Trophoblast cell (in vitro differentiated cells and primary cell): ENCODE data around the gene LTK.

Experiments used
- DNase-seq, 2 donors: peaks; one replicate each; pipeline ENCODE4 v3.0.0-alpha.2; 2016
- H2AFZ ChIP-seq: 2 replicates; pipeline ENCODE4 v1.6.1; 2013; ENCODE audit warnings: low read length, moderate library complexity, mild to moderate bottlenecking; ENCODE audit not compliant: insufficient read depth, poor library complexity
- H2AK5ac ChIP-seq: 2 replicates; pipeline ENCODE4 v1.6.1; 2013; ENCODE audit warnings: mild to moderate bottlenecking, low read length
- H2BK120ac ChIP-seq: 2 replicates; pipeline ENCODE4 v1.6.1; 2013; ENCODE audit warnings: low read length, mild to moderate bottlenecking, moderate library complexity; ENCODE audit not compliant: insufficient read depth, poor library complexity
- H2BK12ac ChIP-seq: 2 replicates; pipeline ENCODE4 v1.6.1; 2013; ENCODE audit warnings: mild to moderate bottlenecking, low read length, moderate library complexity
- H2BK5ac ChIP-seq: 2 replicates; pipeline ENCODE4 v1.6.1; 2013; ENCODE audit warnings: low read length, low read depth, moderate library complexity, mild to moderate bottlenecking; ENCODE audit not compliant: poor library complexity
- H3K14ac ChIP-seq: 2 replicates; pipeline ENCODE4 v1.6.1; 2013; ENCODE audit warnings: mild to moderate bottlenecking, low read length
- H3K18ac ChIP-seq: 2 replicates; pipeline ENCODE4 v1.6.1; 2013; ENCODE audit warnings: mild to moderate bottlenecking, low read length
- H3K23ac ChIP-seq: 2 replicates; pipeline ENCODE4 v1.6.1; 2013; ENCODE audit warnings: low read length
- H3K27ac ChIP-seq: 2 replicates; pipeline ENCODE4 v1.5.1; 2013; ENCODE audit warnings: low read depth, mild to moderate bottlenecking, inconsistent platforms, low read length, moderate library complexity
- H3K27me3 ChIP-seq: 2 replicates; pipeline ENCODE4 v1.6.1; 2013; ENCODE audit warnings: inconsistent platforms, mild to moderate bottlenecking, low read length, moderate library complexity; ENCODE audit not compliant: insufficient read depth
- H3K36me3 ChIP-seq, 2 experiments: 1 replicate in 1 of 2; 2 replicates in 1 of 2; pipeline ENCODE4 v1.6.1; 2013; ENCODE audit warnings: low read length in 2 of 2, mild to moderate bottlenecking in 2 of 2, moderate library complexity in 1 of 2; ENCODE audit not compliant: insufficient read depth in 2 of 2, control insufficient read depth in 1 of 2
- H3K4ac ChIP-seq: 2 replicates; pipeline ENCODE4 v1.6.1; 2013; ENCODE audit warnings: low read depth, mild to moderate bottlenecking, low read length, moderate library complexity
- H3K4me1 ChIP-seq, 2 experiments: 1 replicate in 1 of 2; 2 replicates in 1 of 2; pipeline ENCODE4 v1.6.1; 2013; ENCODE audit warnings: low read length in 2 of 2, mild to moderate bottlenecking in 2 of 2, moderate library complexity in 1 of 2; ENCODE audit not compliant: insufficient read depth in 2 of 2, control insufficient read depth in 1 of 2
- H3K4me2 ChIP-seq: 2 replicates; pipeline ENCODE4 v1.6.1; 2013; ENCODE audit warnings: inconsistent platforms, mild to moderate bottlenecking, low read length, moderate library complexity
- H3K4me3 ChIP-seq: 2 replicates; pipeline ENCODE4 v1.5.1; 2013; ENCODE audit warnings: mild to moderate bottlenecking, low read depth, low read length, inconsistent platforms
- H3K79me1 ChIP-seq: one replicate; pipeline ENCODE4 v1.6.1; 2013; ENCODE audit warnings: low read length
- H3K79me2 ChIP-seq: 2 replicates; pipeline ENCODE4 v1.6.1; 2013; ENCODE audit warnings: low read length, mild to moderate bottlenecking; ENCODE audit not compliant: control insufficient read depth, insufficient read depth, poor library complexity
- H3K9ac ChIP-seq: 2 replicates; pipeline ENCODE4 v1.6.1; 2013; ENCODE audit warnings: mild to moderate bottlenecking, low read length
- H3K9me3 ChIP-seq: 2 replicates; pipeline ENCODE4 v1.6.1; 2013; ENCODE audit warnings: low read depth, mild to moderate bottlenecking, control low read depth, inconsistent platforms, low read length; ENCODE audit not compliant: insufficient read depth
- H4K12ac ChIP-seq: 2 replicates; pipeline ENCODE4 v1.6.1; 2013; ENCODE audit warnings: low read depth, mild to moderate bottlenecking, low read length, moderate library complexity
- H4K8ac ChIP-seq: 2 replicates; pipeline ENCODE4 v1.6.1; 2013; ENCODE audit warnings: low read depth, mild to moderate bottlenecking, low read length, moderate library complexity
- H4K91ac ChIP-seq: one replicate; pipeline ENCODE4 v1.6.1; 2013; ENCODE audit warnings: low read depth, mild to moderate bottlenecking, low read length, moderate library complexity
- WGBS: extraction: QIAGEN DNeasy Blood & Tissue Kit; methylation state at CpG from one replicate; pipeline ENCODE4 v1.1.7; 2013; ENCODE audit warnings: missing lambda C conversion rate; ENCODE audit not compliant: insufficient read length, insufficient coverage; ENCODE audit errors: extremely low coverage; 5-methylcytosine and 5-hydroxymethylcytosine counted together

LTK gene

DNA sequence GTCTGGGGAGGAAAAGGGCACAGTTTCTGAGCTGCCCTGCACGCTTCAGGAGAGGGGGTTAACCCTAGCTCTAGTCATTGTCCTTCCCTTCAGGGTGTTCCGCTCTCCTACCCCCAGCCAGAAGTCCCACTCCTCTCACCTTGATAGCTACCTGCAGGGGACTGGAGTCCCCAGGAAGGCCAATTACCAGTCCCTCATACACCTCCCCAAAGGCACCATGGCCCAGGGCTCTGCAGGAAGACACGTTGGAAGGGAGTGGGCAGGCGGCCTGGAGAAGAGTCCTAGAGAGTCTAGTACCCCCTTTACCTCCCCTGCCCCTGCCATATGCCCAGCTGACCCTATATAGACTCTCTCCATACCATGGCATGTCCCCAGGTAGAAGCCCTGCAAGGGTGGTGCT lies 7.9 kb downstream of the LTK start:
- no peak overlapping the region for H3K4me3 ChIP-seq
- peaks cover 10% of the 10 kb centered on the region for H3K9me3 ChIP-seq
- DNase-seq = no peak
- H3K18ac ChIP-seq = no peak overlapping the region
- H2BK5ac ChIP-seq = no peak overlapping the region
- no peaks in the 10 kb centered on the region for H3K79me2 ChIP-seq
- WGBS = no CpG with 5 or more reads among the region's 4 CpGs
- H3K14ac ChIP-seq = no peak overlapping the region
- H3K27me3 ChIP-seq = peaks cover 47% of the 10 kb centered on the region
- H3K36me3 ChIP-seq = no peaks in the 10 kb centered on the region
- peaks cover 0 to 5% of the 10 kb centered on the region in 2 experiments for H3K4me1 ChIP-seq
- H4K12ac ChIP-seq = no peak overlapping the region
- H3K4me2 ChIP-seq = no peak overlapping the region
- no peak overlapping the region for H2BK120ac ChIP-seq
- H3K27ac ChIP-seq = no peak overlapping the region
- no peak overlapping the region for H4K91ac ChIP-seq
- H3K4ac ChIP-seq = no peak overlapping the region
- no peaks in the 10 kb centered on the region for H3K79me1 ChIP-seq
- no peak overlapping the region for H3K9ac ChIP-seq
- no peak overlapping the region for H2BK12ac ChIP-seq
- no peak overlapping the region for H3K23ac ChIP-seq
- H2AK5ac ChIP-seq = no peak overlapping the region
- no peak overlapping the region for H2AFZ ChIP-seq
- H4K8ac ChIP-seq = no peak overlapping the region

DNA sequence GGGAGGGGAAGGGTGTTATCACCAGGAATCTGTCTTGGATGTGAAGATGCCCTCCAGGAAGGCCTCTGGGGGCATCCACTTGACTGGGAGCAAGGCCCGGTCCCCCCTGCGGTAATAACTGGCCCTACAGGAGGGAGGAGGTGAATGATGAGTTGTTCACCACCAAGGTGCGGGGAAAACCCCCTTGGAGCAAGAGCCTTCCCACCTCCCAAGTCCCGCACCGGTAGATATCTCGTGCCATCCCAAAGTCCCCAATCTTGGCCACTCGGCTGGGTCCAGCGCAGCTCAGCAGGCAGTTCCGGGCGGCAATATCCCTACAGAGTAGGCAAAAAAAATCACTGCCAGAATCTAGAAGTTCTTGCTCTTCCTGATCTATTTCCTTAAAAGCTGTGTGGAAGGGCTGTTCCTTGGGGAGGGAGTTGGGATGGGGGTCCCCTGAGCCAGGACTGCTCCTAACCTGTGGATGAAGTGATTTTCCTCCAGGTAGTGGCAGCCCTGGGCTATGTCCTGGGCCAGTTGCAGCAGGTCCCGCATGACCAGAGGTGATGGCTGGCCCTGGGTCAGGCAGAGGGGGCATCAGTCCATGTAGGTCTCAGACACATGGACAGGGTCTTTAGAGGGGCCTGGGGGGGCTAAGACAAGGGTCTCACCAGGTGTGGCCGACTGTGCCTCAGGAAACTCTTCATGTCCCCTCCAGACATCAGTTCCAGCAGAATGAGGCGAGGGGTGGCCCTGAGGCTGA lies 8.7 kb downstream of the LTK start:
- no peak overlapping the region for H2AK5ac ChIP-seq

DNA sequence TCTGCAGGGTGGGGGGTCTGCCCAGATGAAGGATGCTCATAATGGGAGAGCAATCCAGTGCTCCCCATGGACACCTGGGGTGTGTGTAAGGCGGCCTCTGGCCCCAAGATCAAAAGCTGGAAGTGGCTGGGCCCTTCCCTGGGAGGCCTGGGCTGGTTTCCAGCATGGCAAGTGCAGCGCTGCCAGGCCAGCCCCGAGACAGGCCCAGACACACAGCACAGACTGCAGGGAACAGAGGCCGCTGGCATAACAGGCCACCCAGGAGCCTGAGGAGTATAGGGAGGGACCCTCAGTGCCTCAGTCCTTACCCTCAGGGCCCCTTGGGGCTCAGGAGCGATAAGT lies 10.0 kb downstream of the LTK start:
- peaks cover 50% of the 10 kb centered on the region for H3K27me3 ChIP-seq
- no peak overlapping the region for H4K12ac ChIP-seq
- WGBS = no CpG with 5 or more reads among the region's 5 CpGs
- no peak overlapping the region for H3K9ac ChIP-seq
- no peak overlapping the region for H2AK5ac ChIP-seq
- no peaks in the 10 kb centered on the region for H3K36me3 ChIP-seq
- no peak overlapping the region for H4K91ac ChIP-seq
- H3K27ac ChIP-seq = no peak overlapping the region
- H3K18ac ChIP-seq = no peak overlapping the region
- no peak overlapping the region for H2BK12ac ChIP-seq
- peaks cover 0 to 5% of the 10 kb centered on the region in 2 experiments for H3K4me1 ChIP-seq
- H3K4ac ChIP-seq = no peak overlapping the region
- H2BK120ac ChIP-seq = no peak overlapping the region
- no peak overlapping the region for H3K23ac ChIP-seq
- no peak overlapping the region for H3K14ac ChIP-seq
- H2BK5ac ChIP-seq = no peak overlapping the region
- no peaks in the 10 kb centered on the region for H3K79me1 ChIP-seq
- H3K4me2 ChIP-seq = no peak overlapping the region
- DNase-seq = no peak
- H4K8ac ChIP-seq = no peak overlapping the region
- H3K4me3 ChIP-seq = no peak overlapping the region
- H3K9me3 ChIP-seq = peaks cover 10% of the 10 kb centered on the region
- no peaks in the 10 kb centered on the region for H3K79me2 ChIP-seq
- no peak overlapping the region for H2AFZ ChIP-seq

More for the DNA sequence above, 8.7 kb downstream of the LTK start:
- no CpG with 5 or more reads among the region's 13 CpGs for WGBS
- Histone ChIP-seq H3K4ac (no peak overlapping the region), H4K12ac (no peak overlapping the region), H3K18ac (no peak overlapping the region), H3K27ac (no peak overlapping the region), H3K4me1 (peaks cover 0 to 5% of the 10 kb centered on the region in 2 experiments), H3K4me3 (no peak overlapping the region), H2BK5ac (no peak overlapping the region), H3K14ac (no peak overlapping the region), H2BK12ac (no peak overlapping the region), H3K4me2 (no peak overlapping the region), H3K23ac (no peak overlapping the region), H4K8ac (no peak overlapping the region), H3K27me3 (peaks cover 44% of the 10 kb centered on the region), H3K9ac (no peak overlapping the region), H3K9me3 (peaks cover 10% of the 10 kb centered on the region), H3K36me3 (no peaks in the 10 kb centered on the region), H4K91ac (no peak overlapping the region), H2AFZ (no peak overlapping the region), H2BK120ac (no peak overlapping the region), H3K79me2 (no peaks in the 10 kb centered on the region), H3K79me1 (no peaks in the 10 kb centered on the region)
- no peak for DNase-seq

DNA sequence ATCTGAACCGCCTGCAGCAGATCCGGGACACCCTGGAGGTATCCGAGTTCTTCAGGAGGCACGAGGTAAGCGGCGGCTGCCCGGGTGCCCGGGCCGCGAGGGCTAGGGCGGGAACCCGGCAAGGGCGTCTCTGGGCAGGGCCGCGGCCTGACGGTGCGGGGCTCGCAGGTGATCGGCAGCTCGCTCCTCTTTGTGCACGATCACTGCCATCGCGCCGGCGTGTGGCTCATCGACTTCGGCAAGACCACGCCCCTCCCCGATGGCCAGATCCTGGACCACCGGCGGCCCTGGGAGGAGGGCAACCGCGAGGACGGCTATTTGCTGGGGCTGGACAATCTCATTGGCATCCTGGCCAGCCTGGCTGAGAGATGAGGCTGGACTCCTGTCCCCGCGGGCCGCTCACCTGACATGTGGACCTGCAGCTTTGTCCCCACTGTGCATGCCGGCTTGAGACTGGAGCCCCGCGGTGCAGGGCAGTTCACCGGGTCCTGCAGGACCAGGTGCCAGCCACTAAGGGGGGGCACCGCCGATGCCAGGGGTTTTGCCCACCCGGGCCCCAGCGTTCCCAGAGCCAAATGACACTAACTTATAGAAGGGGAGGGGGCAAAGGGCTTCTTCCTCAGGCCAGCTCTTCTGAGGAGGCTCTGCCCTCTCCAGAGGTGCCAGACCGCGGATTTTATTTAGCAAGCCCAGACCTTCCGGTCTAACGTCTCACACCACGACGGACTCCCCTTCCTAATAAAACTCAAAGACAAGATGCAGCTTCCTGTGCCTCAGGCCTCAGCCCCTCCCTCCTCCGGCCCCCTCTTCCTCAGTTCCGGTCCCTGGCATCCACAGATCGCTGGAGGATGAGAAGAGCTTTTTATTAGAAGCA lies 10.6 kb downstream of the LTK start:
- Histone ChIP-seq H4K8ac (no peak overlapping the region), H2BK120ac (no peak overlapping the region)
- WGBS = no CpG with 5 or more reads among the region's 54 CpGs

More for the DNA sequence above, 10.6 kb downstream of the LTK start:
- no peak overlapping the region for H4K91ac ChIP-seq
- no peak for DNase-seq
- H3K4ac ChIP-seq = no peak overlapping the region
- H3K79me2 ChIP-seq = no peaks in the 10 kb centered on the region
- H3K18ac ChIP-seq = no peak overlapping the region
- H3K27me3 ChIP-seq = peaks cover 50% of the 10 kb centered on the region
- H2AFZ ChIP-seq = no peak overlapping the region
- no peak overlapping the region for H3K4me3 ChIP-seq
- no peak overlapping the region for H3K14ac ChIP-seq
- no peak overlapping the region for H3K9ac ChIP-seq
- no peak overlapping the region for H4K12ac ChIP-seq
- no peak overlapping the region for H2BK12ac ChIP-seq
- no peak overlapping the region for H3K23ac ChIP-seq
- H3K36me3 ChIP-seq = no peaks in the 10 kb centered on the region
- peak overlapping the region; percentile 32 for H3K4me2 ChIP-seq
- H3K27ac ChIP-seq = no peak overlapping the region
- H2BK5ac ChIP-seq = no peak overlapping the region
- H3K9me3 ChIP-seq = peaks cover 10% of the 10 kb centered on the region
- peaks cover 0 to 5% of the 10 kb centered on the region in 2 experiments for H3K4me1 ChIP-seq
- H2AK5ac ChIP-seq = no peak overlapping the region
- no peaks in the 10 kb centered on the region for H3K79me1 ChIP-seq
